SK-N-MC (cell line): Measurements from ENCODE around the gene MYPOP.

Experiments
- EZH2 ChIP-seq: fragments of 200-600 bp; sonication (generic); IDR thresholded peaks from one replicate; pipeline ENCODE4 v1.6.1; 2017; ENCODE audit warnings: antibody characterized with exemption
- POLR2AphosphoS5 ChIP-seq: IDR thresholded peaks from 2 replicates; pipeline ENCODE4 v1.6.1; 2012; ENCODE audit warnings: mild to moderate bottlenecking, low read depth, low read length, borderline replicate concordance

GRCh38 chr19:45852145-45852750 is 50.2 kb downstream of the MYPOP start:
- TF ChIP-seq EZH2 (no peak), POLR2AphosphoS5 (no peak)
